ENCODE measurements around the gene HS3ST4. TPM values are rescaled to one million over a fixed set of nuclear protein-coding genes. Genes with fewer than 3 reads are reported as not detected.

The HS3ST4 gene
- total RNA-seq, 1 donor from 2014 or later: not detected

- CTCF ChIA-PET: no interaction called here
Observed at GRCh38 chr16:25713785-25714570, 22.2 kb downstream of the HS3ST4 start.

GRCh38 chr16:25716186-25716585 lies 24.4 kb downstream of the HS3ST4 start:
- TF ChIP-seq CTCF (IDR thresholded peaks at IDR 0.05): no peak
- Mint-ChIP-seq H3K27ac (no peak overlapping the region), H3K9me3 (no peaks in the 10 kb centered on the region), H3K4me3 (no peak overlapping the region), H3K27me3 (peaks cover 2% of the 10 kb centered on the region), H3K4me1 (no peaks in the 10 kb centered on the region), H3K36me3 (ENCODE audit: low read depth) (no peaks in the 10 kb centered on the region)
- ATAC-seq (ENCODE audit: low read depth): no peak
- CTCF ChIA-PET: no interaction called here
- intact Hi-C loops (cut with micrococcal nuclease): no loop called here
- POLR2A ChIA-PET: no interaction called here
- no peak for DNase-seq

More at GRCh38 chr16:25713785-25714570, 22.2 kb downstream of the HS3ST4 start:
- POLR2A ChIA-PET: no interaction called here
- no peaks in the 10 kb centered on the region for H3K4me1 Mint-ChIP-seq
- H3K36me3 Mint-ChIP-seq (ENCODE audit: low read depth): no peaks in the 10 kb centered on the region
- peaks cover 2% of the 10 kb centered on the region for H3K27me3 Mint-ChIP-seq
- ATAC-seq (ENCODE audit: low read depth): no peak
- H3K27ac Mint-ChIP-seq: no peak overlapping the region
- H3K4me3 Mint-ChIP-seq: no peak overlapping the region
- TF ChIP-seq CTCF (IDR thresholded peaks at IDR 0.05): no peak
- intact Hi-C loops (cut with micrococcal nuclease): no loop called here
- no peaks in the 10 kb centered on the region for H3K9me3 Mint-ChIP-seq
- no peak for DNase-seq

GRCh38 chr16:25721439-25721838 lies 29.7 kb downstream of the HS3ST4 start:
- no peak for TF ChIP-seq CTCF (IDR thresholded peaks at IDR 0.05)
- no peaks in the 10 kb centered on the region for H3K4me1 Mint-ChIP-seq
- no peak for ATAC-seq (ENCODE audit: low read depth)
- POLR2A ChIA-PET: no interaction called here
- DNase-seq: no peak
- CTCF ChIA-PET: no interaction called here
- no peak overlapping the region for H3K4me3 Mint-ChIP-seq
- H3K27ac Mint-ChIP-seq: no peak overlapping the region
- no peaks in the 10 kb centered on the region for H3K36me3 Mint-ChIP-seq (ENCODE audit: low read depth)
- intact Hi-C loops (cut with micrococcal nuclease): no loop called here
- H3K27me3 Mint-ChIP-seq: no peaks in the 10 kb centered on the region
- H3K9me3 Mint-ChIP-seq: no peaks in the 10 kb centered on the region

GRCh38 chr16:25726430-25727098 lies 34.8 kb downstream of the HS3ST4 start:
- CTCF ChIA-PET: no interaction called here

More at GRCh38 chr16:25726430-25727098, 34.8 kb downstream of the HS3ST4 start:
- no peak for ATAC-seq (ENCODE audit: low read depth)
- H3K9me3 Mint-ChIP-seq: no peaks in the 10 kb centered on the region
- H3K27me3 Mint-ChIP-seq: no peaks in the 10 kb centered on the region
- intact Hi-C loops (cut with micrococcal nuclease): no loop called here
- no peak overlapping the region for H3K27ac Mint-ChIP-seq
- no peak for DNase-seq
- TF ChIP-seq CTCF (IDR thresholded peaks at IDR 0.05): no peak
- POLR2A ChIA-PET: no interaction called here
- no peak overlapping the region for H3K4me3 Mint-ChIP-seq
- H3K36me3 Mint-ChIP-seq (ENCODE audit: low read depth): no peaks in the 10 kb centered on the region
- no peaks in the 10 kb centered on the region for H3K4me1 Mint-ChIP-seq
